Sigmoid colon (tissue), 4 donors: ENCODE data around the gene NIN.

Source experiments
- POLR2AphosphoS5 ChIP-seq, 4 donors: sonication (generic); formaldehyde crosslinking; IDR thresholded peaks; one replicate each; pipeline ENCODE4 v1.6.1; 2017; ENCODE audit warnings: antibody characterized with exemption in 4 of 4
- TF ChIP-seq, protein P1 (sequence below), 4 experiments: fragments of 450-650 bp in 3 of 4; fragments of 200-600 bp in 1 of 4; IDR thresholded peaks; one replicate each; pipeline ENCODE4 v1.5.1; 2016 to 2019; ENCODE audit warnings: antibody characterized with exemption in 4 of 4, mild to moderate bottlenecking in 3 of 4, moderate library complexity in 2 of 4

DNA sequence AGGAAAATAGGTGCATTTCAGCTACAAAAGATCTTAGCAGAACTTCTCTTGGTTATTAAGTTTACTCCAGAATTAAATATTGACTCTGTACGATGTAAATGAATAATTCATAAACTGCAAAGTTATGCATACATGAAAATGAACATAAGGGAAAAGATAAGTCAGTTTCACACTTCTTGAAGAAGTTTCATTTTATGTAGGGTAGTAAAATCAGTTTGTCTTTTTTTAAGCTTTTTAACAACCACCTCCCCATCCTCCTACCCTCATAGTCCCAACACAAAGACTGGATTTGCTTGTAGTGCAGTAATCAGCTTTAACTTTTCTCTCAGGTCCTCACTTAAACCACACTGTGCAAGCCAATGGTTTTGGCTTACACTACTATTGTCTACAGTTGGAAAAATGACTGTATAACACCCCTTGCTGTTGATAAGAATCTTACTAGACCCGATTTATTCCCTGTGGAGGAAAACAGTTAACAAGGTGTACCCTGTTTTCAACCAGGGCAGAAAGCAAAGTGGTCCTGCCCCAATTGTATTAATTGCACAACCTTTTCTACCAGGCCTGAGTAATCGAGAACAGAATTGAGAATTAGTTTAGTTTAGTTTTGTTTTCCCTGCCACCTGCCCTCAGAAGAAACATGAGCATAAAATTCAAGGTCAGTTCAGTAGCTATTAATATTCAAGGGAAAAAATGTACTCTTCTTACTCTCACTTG is 44.1 kb downstream of the NIN start:
- no peak for TF ChIP-seq POLR2AphosphoS5 (IDR thresholded peaks at IDR 0.05)
- TF ChIP-seq, protein P1, sequence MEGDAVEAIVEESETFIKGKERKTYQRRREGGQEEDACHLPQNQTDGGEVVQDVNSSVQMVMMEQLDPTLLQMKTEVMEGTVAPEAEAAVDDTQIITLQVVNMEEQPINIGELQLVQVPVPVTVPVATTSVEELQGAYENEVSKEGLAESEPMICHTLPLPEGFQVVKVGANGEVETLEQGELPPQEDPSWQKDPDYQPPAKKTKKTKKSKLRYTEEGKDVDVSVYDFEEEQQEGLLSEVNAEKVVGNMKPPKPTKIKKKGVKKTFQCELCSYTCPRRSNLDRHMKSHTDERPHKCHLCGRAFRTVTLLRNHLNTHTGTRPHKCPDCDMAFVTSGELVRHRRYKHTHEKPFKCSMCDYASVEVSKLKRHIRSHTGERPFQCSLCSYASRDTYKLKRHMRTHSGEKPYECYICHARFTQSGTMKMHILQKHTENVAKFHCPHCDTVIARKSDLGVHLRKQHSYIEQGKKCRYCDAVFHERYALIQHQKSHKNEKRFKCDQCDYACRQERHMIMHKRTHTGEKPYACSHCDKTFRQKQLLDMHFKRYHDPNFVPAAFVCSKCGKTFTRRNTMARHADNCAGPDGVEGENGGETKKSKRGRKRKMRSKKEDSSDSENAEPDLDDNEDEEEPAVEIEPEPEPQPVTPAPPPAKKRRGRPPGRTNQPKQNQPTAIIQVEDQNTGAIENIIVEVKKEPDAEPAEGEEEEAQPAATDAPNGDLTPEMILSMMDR (IDR thresholded peaks at IDR 0.05), result no peak
